8988T (cell line): ENCODE results near the gene SPDYE9.
"Not testable (repeated sequence)": the region's sequence is repeated elsewhere in the genome, so short reads cannot be mapped to it uniquely, and the experiment has no call there.

Source experiments
- DNase-seq: peaks from one replicate; pipeline ENCODE4 v3.0.0; 2011

Gene SPDYE9

GRCh38 chr7:73085938-73086337, at the start of gene SPDYE9:
Gene SPDYE9 (minus strand): TSS chr7:73086038. CDS start chr7:73084238, 1,800 bp downstream.
- not testable (repeated sequence) for DNase-seq

- not testable (repeated sequence) for DNase-seq
These were observed 49.0 kb upstream of the SPDYE9 start for GRCh38 chr7:73134866-73135265.

- not testable (repeated sequence) for DNase-seq
These were observed 46.9 kb upstream of the SPDYE9 start for GRCh38 chr7:73132651-73133217.

GRCh38 chr7:73130612-73131011, 44.8 kb upstream of the SPDYE9 start:
- not testable (repeated sequence) for DNase-seq

GRCh38 chr7:73124126-73124525, 38.3 kb upstream of the SPDYE9 start:
- not testable (repeated sequence) for DNase-seq

GRCh38 chr7:73122778-73123447, 37.1 kb upstream of the SPDYE9 start:
- not testable (repeated sequence) for DNase-seq

- not testable (repeated sequence) for DNase-seq
These were observed 32.3 kb upstream of the SPDYE9 start for GRCh38 chr7:73118155-73118554.

- not testable (repeated sequence) for DNase-seq
These were observed 28.0 kb downstream of the SPDYE9 start, which contains the start of gene SPDYE11 for GRCh38 chr7:73057811-73058210. Gene SPDYE11 (minus strand): TSS chr7:73057911. CDS start chr7:73056111, 1,800 bp downstream.

GRCh38 chr7:73029666-73030065, 56.2 kb downstream of the SPDYE9 start, which contains the start of gene SPDYE8:
Gene SPDYE8 (minus strand): TSS chr7:73029766. CDS start chr7:73027966, 1,800 bp downstream.
- not testable (repeated sequence) for DNase-seq
